ENCODE data around the gene KRTAP4-3. TPM values are rescaled to one million over a fixed set of nuclear protein-coding genes. Genes with fewer than 3 reads are reported as not detected.

Gene KRTAP4-3
- total RNA-seq, 1 donor from 2014 or later, result not detected

- no peaks in the 10 kb centered on the region for H3K4me1 ChIP-seq
- Mint-ChIP-seq H3K36me3 (no peaks in the 10 kb centered on the region), H3K9me3 (no peaks in the 10 kb centered on the region), H3K27me3 (ENCODE audit: insufficient read depth, low read depth) (no peaks in the 10 kb centered on the region), H3K4me3 (no peak overlapping the region), H3K4me1 (no peaks in the 10 kb centered on the region), H3K27ac (no peak overlapping the region)
- TF ChIP-seq EZH2phosphoT487 (IDR thresholded peaks at IDR 0.05) (no peak), EZH2 (IDR thresholded peaks at IDR 0.05) (no peak), CTCF (IDR thresholded peaks at IDR 0.05) (no peak)
- no peak overlapping the region for H3K27ac ChIP-seq
- H3K9me3 ChIP-seq (ENCODE audit: low read depth), result peaks cover 4% of the 10 kb centered on the region
- no peak for DNase-seq (ENCODE audit: low spot score)
- no peaks in the 10 kb centered on the region for H3K79me2 ChIP-seq (ENCODE audit: low read depth)
- H3K36me3 ChIP-seq, result no peaks in the 10 kb centered on the region
- no peaks in the 10 kb centered on the region for H3F3A ChIP-seq (ENCODE audit: low read depth)
- H2AFZ ChIP-seq (replicated peaks), result no peak overlapping the region
- no peaks in the 10 kb centered on the region for H4K20me1 ChIP-seq (ENCODE audit: low read depth)
- no peak overlapping the region for H3K4me2 ChIP-seq
- H3K4me3 ChIP-seq, result no peak overlapping the region
- H3K9ac ChIP-seq, result no peak overlapping the region
- no peaks in the 10 kb centered on the region for H3K27me3 ChIP-seq
Measured at GRCh38 chr17:41211845-41212466, 43.9 kb upstream of the KRTAP4-3 start.

- Mint-ChIP-seq H3K4me3 (no peak overlapping the region), H3K36me3 (no peaks in the 10 kb centered on the region), H3K27me3 (ENCODE audit: insufficient read depth, low read depth) (peaks cover 6% of the 10 kb centered on the region), H3K4me1 (no peaks in the 10 kb centered on the region), H3K27ac (no peak overlapping the region), H3K9me3 (peaks cover 3% of the 10 kb centered on the region)
- Histone ChIP-seq H3K36me3 (no peaks in the 10 kb centered on the region), H2AFZ (replicated peaks) (no peak overlapping the region), H3K4me3 (no peak overlapping the region), H3K79me2 (ENCODE audit: low read depth) (no peaks in the 10 kb centered on the region), H3K4me2 (no peak overlapping the region), H3K27me3 (no peaks in the 10 kb centered on the region), H3F3A (ENCODE audit: low read depth) (no peaks in the 10 kb centered on the region), H3K4me1 (no peaks in the 10 kb centered on the region), H3K9ac (no peak overlapping the region), H4K20me1 (ENCODE audit: low read depth) (no peaks in the 10 kb centered on the region), H3K9me3 (ENCODE audit: low read depth) (no peaks in the 10 kb centered on the region), H3K27ac (no peak overlapping the region)
- no peak for TF ChIP-seq CTCF (IDR thresholded peaks at IDR 0.05)
- TF ChIP-seq EZH2 (IDR thresholded peaks at IDR 0.05), result no peak
- TF ChIP-seq EZH2phosphoT487 (IDR thresholded peaks at IDR 0.05), result no peak
- no peak for DNase-seq (ENCODE audit: low spot score)
Measured at GRCh38 chr17:41199421-41200078, 31.5 kb upstream of the KRTAP4-3 start.

- Histone ChIP-seq H3K4me3 (no peak overlapping the region), H3K9me3 (ENCODE audit: low read depth) (no peaks in the 10 kb centered on the region), H3K27ac (no peak overlapping the region), H3K79me2 (ENCODE audit: low read depth) (no peaks in the 10 kb centered on the region), H3F3A (ENCODE audit: low read depth) (no peaks in the 10 kb centered on the region), H3K9ac (no peak overlapping the region), H3K4me2 (no peak overlapping the region), H2AFZ (replicated peaks) (no peak overlapping the region), H3K4me1 (no peaks in the 10 kb centered on the region), H3K27me3 (no peaks in the 10 kb centered on the region), H3K36me3 (no peaks in the 10 kb centered on the region), H4K20me1 (ENCODE audit: low read depth) (no peaks in the 10 kb centered on the region)
- peaks cover 6% of the 10 kb centered on the region for H3K9me3 Mint-ChIP-seq
- no peak overlapping the region for H3K27ac Mint-ChIP-seq
- peaks cover 6% of the 10 kb centered on the region for H3K27me3 Mint-ChIP-seq (ENCODE audit: insufficient read depth, low read depth)
- DNase-seq (ENCODE audit: low spot score), result no peak
- TF ChIP-seq EZH2phosphoT487 (IDR thresholded peaks at IDR 0.05), result no peak
- no peak for TF ChIP-seq EZH2 (IDR thresholded peaks at IDR 0.05)
- TF ChIP-seq CTCF (IDR thresholded peaks at IDR 0.05), result no peak
- no peaks in the 10 kb centered on the region for H3K36me3 Mint-ChIP-seq
- H3K4me3 Mint-ChIP-seq, result no peak overlapping the region
- no peaks in the 10 kb centered on the region for H3K4me1 Mint-ChIP-seq
Measured at GRCh38 chr17:41196068-41196467, 28.0 kb upstream of the KRTAP4-3 start.
